Stimulated activated effector memory CD8-positive, alpha-beta T cell treated with anti-CD3 and anti-CD28 coated beads, Interleukin-12 subunit alpha, Interleukin-12 subunit beta, amount 100 ng/mL, for 72 hours (primary cell): ENCODE measurements around the gene ZC3H7B.
A peak's percentile ranks its signal among the peaks of the same experiment; 100 is the strongest.
"Not testable (repeated sequence)": the region's sequence is repeated elsewhere in the genome, so short reads cannot be mapped to it uniquely, and the experiment has no call there.

Experiments
- ATAC-seq: fragments of 150-1000 bp; cut with Tn5 transposase; 2 replicates; pipeline ENCODE4 v1.10.0; 2021
- DNase-seq, 2 donors: peaks; one replicate each; pipeline ENCODE4 v3.0.0; 2021 to 2022; ENCODE audit warnings: low spot score in 2 of 2
- H3K27ac Mint-ChIP-seq: one replicate; pipeline ENCODE4 v1.8.0; 2022; ENCODE audit warnings: mild to moderate bottlenecking, mixed read lengths
- H3K36me3 Mint-ChIP-seq: one replicate; pipeline ENCODE4 v1.8.0; 2022; ENCODE audit warnings: mild to moderate bottlenecking, mixed read lengths
- H3K4me1 Mint-ChIP-seq: one replicate; pipeline ENCODE4 v1.8.0; 2022; ENCODE audit warnings: mixed read lengths
- H3K4me3 Mint-ChIP-seq: one replicate; pipeline ENCODE4 v1.8.0; 2022; ENCODE audit warnings: mild to moderate bottlenecking, mixed read lengths
- H3K9me3 Mint-ChIP-seq: one replicate; pipeline ENCODE4 v1.8.0; 2022; ENCODE audit warnings: mixed read lengths

ZC3H7B gene

DNA sequence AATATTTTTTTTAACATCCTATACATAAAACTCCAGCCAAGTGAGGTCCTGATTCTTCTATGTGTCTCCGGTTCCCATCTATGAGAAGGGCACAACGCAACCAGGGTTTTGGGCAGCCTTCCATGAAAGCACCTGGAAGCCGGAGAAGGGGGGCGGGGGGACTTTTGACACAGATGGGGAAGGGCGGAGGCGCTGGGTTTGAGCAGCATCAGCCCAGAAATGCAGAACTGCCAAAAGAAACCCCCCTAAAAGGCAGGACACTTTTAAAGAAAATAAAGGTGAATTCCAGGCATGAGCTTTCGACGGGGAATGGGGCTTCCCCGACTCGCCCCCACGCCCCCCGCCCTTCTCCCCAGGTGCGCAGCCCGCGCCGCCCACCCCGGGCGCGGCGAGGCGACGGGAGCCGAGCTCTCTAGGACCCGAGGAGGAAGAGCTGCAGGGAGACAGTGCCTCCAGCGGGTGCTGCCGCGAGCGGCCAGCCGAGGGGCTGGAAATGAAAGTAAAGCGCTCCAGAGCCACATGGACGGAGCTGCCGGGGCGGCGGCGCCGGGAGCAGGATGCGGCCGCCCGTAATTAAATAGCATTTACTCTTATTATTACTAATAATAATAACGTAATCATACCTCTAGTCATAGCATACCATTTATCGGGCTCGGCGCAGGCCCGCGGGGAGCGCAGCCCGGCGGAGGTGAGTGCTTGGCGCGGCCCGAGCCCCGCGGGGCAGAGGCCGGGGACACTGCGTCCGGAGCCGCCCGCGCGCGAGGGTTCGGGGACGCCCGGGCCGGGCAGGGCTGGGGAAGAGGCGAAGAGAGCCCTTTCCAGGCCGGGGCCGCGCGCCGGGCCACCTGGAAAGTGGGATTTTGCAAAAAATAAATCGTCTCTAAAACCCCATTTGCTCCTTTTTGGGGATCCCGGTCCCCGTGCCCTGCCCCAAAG, at the start of gene ZC3H7B:
Gene ZC3H7B, plus strand, starts transcription at position 441 of the 936 bp plus-strand sequence. CDS start 19,136 bp downstream, outside the sequence.
- DNase-seq (peak; percentile 58 to 88), ATAC-seq (peak; percentile 96)
- H3K27ac Mint-ChIP-seq = peak within 1 kb of the TSS; percentile 53
- H3K9me3 Mint-ChIP-seq = no peaks in the 10 kb centered on the region
- no peaks in the 10 kb centered on the region for H3K36me3 Mint-ChIP-seq
- H3K4me3 Mint-ChIP-seq = peak within 1 kb of the TSS; percentile 69
- H3K4me1 Mint-ChIP-seq = peaks cover 34% of the 10 kb centered on the region

DNA sequence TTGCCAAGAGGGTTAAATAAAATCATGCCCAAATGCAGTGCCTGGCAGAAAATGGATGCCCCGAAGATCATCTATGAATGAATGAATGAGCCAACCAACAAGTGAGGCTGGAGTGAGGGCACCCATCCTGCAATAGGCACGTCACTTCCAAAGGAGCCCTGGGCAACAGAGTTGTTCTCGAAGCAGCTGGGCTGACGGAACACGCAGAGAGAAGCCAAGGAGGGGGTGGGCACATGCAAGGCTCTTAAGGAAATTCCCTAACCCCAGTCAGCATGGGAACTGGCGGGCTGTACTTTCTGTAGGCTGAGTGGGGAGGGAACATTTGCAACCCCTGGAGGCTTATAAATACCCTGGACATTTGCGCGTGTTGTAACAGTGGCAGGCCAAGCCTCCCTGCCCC, 49.0 kb upstream of the ZC3H7B start:
- DNase-seq (no peak), ATAC-seq (no peak)
- H3K36me3 Mint-ChIP-seq = peaks cover 94% of the 10 kb centered on the region
- no peak overlapping the region for H3K4me3 Mint-ChIP-seq
- H3K9me3 Mint-ChIP-seq = no peaks in the 10 kb centered on the region
- no peak overlapping the region for H3K27ac Mint-ChIP-seq
- H3K4me1 Mint-ChIP-seq = no peaks in the 10 kb centered on the region

DNA sequence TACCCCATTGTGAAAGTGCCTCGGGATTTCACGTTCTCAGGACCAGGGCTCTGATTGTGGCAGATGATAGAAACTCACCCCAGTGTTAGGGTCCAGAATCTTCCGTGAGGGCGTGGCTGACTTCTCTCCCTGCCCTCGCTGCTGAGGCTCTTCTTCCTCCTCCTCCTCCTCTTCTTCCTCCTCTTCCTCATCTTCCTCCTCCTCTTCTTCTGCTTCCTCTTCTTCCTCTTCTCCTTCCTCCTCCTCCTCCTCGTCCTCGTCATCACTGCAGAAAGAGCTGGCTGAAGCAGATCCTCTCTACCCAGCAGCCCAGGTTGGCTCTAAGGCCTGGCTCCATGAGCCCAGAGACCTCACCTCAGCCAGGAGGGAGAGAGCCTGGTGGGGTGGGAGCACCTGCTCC, 47.1 kb upstream of the ZC3H7B start:
- no peaks in the 10 kb centered on the region for H3K4me1 Mint-ChIP-seq
- no peaks in the 10 kb centered on the region for H3K9me3 Mint-ChIP-seq
- DNase-seq (no peak), ATAC-seq (no peak)
- H3K4me3 Mint-ChIP-seq = no peak overlapping the region
- peak overlapping the region; percentile 76 for H3K27ac Mint-ChIP-seq
- H3K36me3 Mint-ChIP-seq = peaks cover 100% of the 10 kb centered on the region

GRCh38 chr22:41256254-41257253, 44.8 kb upstream of the ZC3H7B start:
- Mint-ChIP-seq H3K27ac (no peak overlapping the region), H3K4me3 (no peak overlapping the region), H3K9me3 (no peaks in the 10 kb centered on the region), H3K4me1 (no peaks in the 10 kb centered on the region), H3K36me3 (peaks cover 100% of the 10 kb centered on the region)
- no peak for ATAC-seq
- no peak for DNase-seq

DNA sequence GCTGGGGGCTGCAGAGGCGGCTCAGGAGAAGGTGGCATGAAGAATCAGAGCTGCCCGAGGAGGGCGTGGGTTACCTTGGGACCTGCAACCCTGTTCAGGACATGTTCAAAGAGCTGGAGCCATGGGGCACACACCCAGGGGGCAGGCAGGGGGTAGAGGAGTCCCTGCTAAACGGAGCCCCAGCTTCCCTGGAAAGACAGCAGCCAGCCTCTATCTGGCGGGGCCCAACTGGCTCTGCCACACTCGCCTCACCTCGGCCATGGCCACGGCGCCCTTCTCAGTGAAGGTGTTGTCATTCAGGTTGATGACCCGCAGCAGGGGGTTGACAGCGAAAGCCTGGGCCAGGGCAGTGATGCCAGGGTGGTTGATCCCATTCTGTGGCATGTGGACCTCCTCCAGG, 43.6 kb upstream of the ZC3H7B start:
- no peak overlapping the region for H3K27ac Mint-ChIP-seq
- no peaks in the 10 kb centered on the region for H3K4me1 Mint-ChIP-seq
- DNase-seq (no peak), ATAC-seq (no peak)
- no peak overlapping the region for H3K4me3 Mint-ChIP-seq
- H3K9me3 Mint-ChIP-seq = no peaks in the 10 kb centered on the region
- H3K36me3 Mint-ChIP-seq = peaks cover 97% of the 10 kb centered on the region

DNA sequence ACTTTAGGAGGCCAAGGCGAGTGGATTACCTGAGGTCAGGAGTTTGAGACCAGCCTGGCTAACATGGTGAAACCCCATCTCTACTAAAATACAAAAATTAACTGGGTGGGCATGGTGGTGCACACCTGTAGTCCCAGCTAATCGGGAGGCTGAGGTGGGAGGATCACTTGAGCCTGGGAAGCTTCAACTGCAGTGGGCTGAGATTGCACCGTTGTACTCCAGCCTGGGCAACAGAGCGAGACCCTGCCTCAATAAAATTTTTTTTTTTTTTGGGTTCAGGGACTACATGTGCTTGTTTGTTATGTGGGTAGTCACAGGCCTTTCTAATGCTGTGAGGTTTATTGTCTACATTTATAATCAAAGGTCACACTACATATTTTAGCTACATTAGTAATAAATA, 41.6 kb upstream of the ZC3H7B start:
- H3K36me3 Mint-ChIP-seq = peaks cover 95% of the 10 kb centered on the region
- ATAC-seq, H3K4me3 Mint-ChIP-seq: not testable (repeated sequence)

DNA sequence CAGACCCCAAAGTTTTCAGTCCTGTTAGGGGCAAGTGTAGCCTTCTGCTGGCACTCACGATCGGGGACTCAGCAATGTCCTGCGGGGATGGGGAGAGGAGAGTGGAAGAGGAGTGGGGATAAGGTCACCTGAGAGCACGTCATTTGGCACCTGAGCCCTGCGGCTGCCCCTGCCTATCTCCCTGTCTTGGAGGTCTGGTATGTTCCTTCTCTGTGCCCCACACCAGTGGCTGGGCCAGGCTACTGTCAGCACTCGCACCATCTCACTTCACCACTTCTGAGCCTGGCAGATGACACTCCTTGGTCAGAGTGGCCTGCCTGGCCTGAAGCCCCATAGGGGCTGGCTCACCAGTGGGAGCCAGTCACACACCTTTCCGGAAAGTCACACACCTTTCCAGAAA, 40.5 kb upstream of the ZC3H7B start:
- Mint-ChIP-seq H3K27ac (peak overlapping the region; percentile 23), H3K9me3 (no peaks in the 10 kb centered on the region), H3K4me3 (no peak overlapping the region), H3K36me3 (peaks cover 95% of the 10 kb centered on the region), H3K4me1 (peaks cover 6% of the 10 kb centered on the region)
- DNase-seq (no peak), ATAC-seq (no peak)

More for the DNA sequence above, 41.6 kb upstream of the ZC3H7B start:
- H3K27ac Mint-ChIP-seq, H3K4me1 Mint-ChIP-seq, H3K9me3 Mint-ChIP-seq, DNase-seq: not testable (repeated sequence)

DNA sequence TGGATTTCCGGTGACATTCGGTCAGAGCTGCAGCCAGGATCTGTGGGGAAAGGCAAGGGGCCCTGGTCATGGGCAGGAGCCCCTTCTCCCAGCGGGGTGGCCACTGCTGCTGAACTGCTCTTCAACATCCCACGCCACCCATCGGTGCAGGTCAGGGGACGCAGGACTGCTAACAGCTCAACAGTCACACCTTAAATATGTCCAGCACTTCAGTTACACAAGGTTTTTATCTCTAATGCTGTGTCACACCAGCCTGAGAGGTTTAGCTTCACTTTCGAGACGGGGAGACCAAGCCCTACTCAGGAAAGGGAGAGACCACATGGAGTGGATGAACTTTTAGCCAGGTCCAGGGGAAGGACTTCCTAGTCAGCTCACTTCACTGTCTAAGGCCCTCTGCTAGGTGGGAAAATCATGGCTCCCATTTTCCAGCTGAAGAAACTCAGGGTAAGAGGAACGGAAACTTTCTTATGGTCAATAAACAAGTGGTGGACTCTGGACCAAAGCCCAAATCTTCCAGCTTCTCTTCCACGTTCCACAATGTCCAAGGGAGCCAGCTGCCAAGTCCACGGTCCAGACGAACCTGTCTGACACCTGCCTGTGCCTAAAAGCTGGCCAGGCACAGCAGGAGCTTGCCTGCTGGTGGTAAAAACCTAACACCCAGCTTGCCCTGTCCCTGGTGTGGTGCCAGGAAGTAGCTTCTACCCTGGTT, 39.6 kb upstream of the ZC3H7B start:
- H3K9me3 Mint-ChIP-seq = no peaks in the 10 kb centered on the region
- H3K36me3 Mint-ChIP-seq = peaks cover 95% of the 10 kb centered on the region
- H3K4me1 Mint-ChIP-seq = peaks cover 6% of the 10 kb centered on the region
- peak overlapping the region; percentile 61 for H3K27ac Mint-ChIP-seq
- DNase-seq (no peak), ATAC-seq (no peak)
- no peak overlapping the region for H3K4me3 Mint-ChIP-seq

DNA sequence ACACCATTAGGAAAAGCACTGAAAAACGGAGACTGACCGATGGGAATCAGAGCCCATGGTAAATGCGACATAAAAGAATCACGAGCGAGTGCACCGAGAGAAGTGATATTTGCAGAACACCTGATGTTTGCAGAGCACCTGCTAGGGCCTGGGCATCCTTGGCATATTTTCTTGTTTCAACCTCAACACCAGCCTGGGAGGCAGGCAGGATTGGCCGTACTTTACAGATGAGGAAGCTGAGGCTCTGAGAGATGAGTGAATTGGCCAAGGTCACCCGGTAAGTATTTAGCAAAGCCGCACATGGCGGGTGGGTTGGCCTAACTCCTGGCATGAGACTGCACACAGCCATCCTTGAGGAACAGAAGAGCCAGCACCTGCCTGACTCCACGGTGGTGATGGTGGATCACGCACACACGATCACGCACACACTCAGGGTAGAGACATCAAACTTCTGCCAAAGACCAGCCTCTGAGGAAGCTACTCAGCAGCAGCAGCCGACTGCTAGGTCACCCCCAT, 39.0 kb upstream of the ZC3H7B start:
- H3K27ac Mint-ChIP-seq = peak overlapping the region; percentile 61
- peaks cover 6% of the 10 kb centered on the region for H3K4me1 Mint-ChIP-seq
- H3K4me3 Mint-ChIP-seq = no peak overlapping the region
- ATAC-seq = no peak
- peaks cover 95% of the 10 kb centered on the region for H3K36me3 Mint-ChIP-seq
- H3K9me3 Mint-ChIP-seq = no peaks in the 10 kb centered on the region
- DNase-seq = no peak

DNA sequence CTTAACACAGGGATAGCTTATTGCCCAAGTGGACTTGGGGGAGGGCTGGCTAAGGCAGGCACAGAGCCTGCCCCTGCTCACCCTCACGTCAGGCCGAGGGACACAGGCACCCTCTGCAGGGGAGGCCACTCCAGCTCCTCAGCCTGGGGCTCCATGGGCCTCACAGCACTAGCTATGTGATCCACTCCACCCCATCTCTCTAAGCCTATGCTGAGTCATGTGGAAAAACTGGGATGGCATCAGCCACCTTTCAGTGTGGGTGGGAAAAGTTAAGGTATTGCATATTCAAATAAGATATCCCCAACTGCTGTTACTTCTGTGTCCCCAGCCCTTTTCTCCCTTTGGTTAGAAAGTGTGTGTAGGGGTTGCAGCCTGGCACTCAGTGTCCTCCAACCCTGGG, 37.6 kb upstream of the ZC3H7B start:
- no peak for ATAC-seq
- no peak for DNase-seq
- Mint-ChIP-seq H3K9me3 (no peaks in the 10 kb centered on the region), H3K36me3 (peaks cover 95% of the 10 kb centered on the region), H3K27ac (no peak overlapping the region), H3K4me3 (no peak overlapping the region), H3K4me1 (peaks cover 6% of the 10 kb centered on the region)

GRCh38 chr22:41264408-41264941, 36.9 kb upstream of the ZC3H7B start:
- Mint-ChIP-seq H3K4me1 (peaks cover 6% of the 10 kb centered on the region), H3K4me3 (no peak overlapping the region), H3K36me3 (peaks cover 95% of the 10 kb centered on the region), H3K9me3 (no peaks in the 10 kb centered on the region), H3K27ac (peak overlapping the region; percentile 73)
- ATAC-seq = no peak
- DNase-seq = no peak

DNA sequence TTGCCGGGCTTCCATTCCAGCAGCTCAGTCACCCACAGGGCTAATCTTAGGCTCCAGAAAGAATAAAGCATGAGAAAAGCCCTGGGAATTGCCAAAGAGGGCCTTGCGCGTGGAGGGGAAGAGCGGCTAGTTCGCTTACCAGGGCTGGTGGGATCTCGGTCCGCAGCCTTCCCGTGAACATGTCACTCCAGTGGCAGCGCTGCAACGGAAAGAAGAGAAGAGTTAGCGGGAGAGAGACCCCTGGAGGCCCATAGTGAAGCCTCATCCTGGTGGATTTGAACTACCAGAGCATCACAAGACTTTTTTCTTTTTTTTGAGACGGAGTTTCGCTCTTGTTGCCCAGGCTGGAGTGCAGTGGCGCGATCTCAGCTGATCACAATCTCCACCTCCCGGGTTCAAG, 33.4 kb upstream of the ZC3H7B start:
- no peak overlapping the region for H3K4me3 Mint-ChIP-seq
- H3K4me1 Mint-ChIP-seq = peaks cover 6% of the 10 kb centered on the region
- ATAC-seq = no peak
- peaks cover 98% of the 10 kb centered on the region for H3K36me3 Mint-ChIP-seq
- DNase-seq = no peak
- H3K27ac Mint-ChIP-seq = peak overlapping the region; percentile 69
- H3K9me3 Mint-ChIP-seq = no peaks in the 10 kb centered on the region

- no peak overlapping the region for H3K4me3 Mint-ChIP-seq
- H3K4me1 Mint-ChIP-seq = peaks cover 5% of the 10 kb centered on the region
- H3K27ac Mint-ChIP-seq = no peak overlapping the region
- no peaks in the 10 kb centered on the region for H3K9me3 Mint-ChIP-seq
- ATAC-seq (no peak), DNase-seq (no peak)
- H3K36me3 Mint-ChIP-seq = peaks cover 100% of the 10 kb centered on the region
Observed at GRCh38 chr22:41271787-41272186, 29.5 kb upstream of the ZC3H7B start.

DNA sequence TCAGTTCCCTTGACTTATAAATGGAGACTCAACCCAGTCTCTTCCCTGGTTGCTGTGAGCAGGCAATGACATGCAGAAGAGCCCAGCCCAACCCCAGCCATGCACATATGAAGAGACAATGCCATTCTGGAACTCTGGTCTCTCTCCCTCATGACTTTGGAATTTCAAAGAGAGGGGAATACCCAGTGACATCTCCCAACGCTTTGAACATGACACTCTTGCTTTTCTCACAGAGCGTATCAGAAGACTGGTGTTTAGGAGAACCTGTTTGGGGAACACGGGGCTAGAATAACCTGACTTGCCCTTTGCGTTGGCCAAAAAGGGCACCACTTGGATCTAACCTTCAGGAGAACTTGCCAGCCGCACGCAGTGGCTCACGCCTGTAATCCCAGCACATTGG, 28.2 kb upstream of the ZC3H7B start:
- DNase-seq (no peak), ATAC-seq (no peak)
- Mint-ChIP-seq H3K27ac (no peak overlapping the region), H3K9me3 (no peaks in the 10 kb centered on the region), H3K36me3 (peaks cover 100% of the 10 kb centered on the region), H3K4me1 (peaks cover 5% of the 10 kb centered on the region), H3K4me3 (no peak overlapping the region)
